ENCODE results near the gene TIAM1. TPM values are rescaled to one million over a fixed set of nuclear protein-coding genes. Genes with fewer than 3 reads are reported as not detected.

TIAM1 gene
- polyA plus RNA-seq, 5 donors: 45.8 to 54.2 (median 48.8) TPM

DNA sequence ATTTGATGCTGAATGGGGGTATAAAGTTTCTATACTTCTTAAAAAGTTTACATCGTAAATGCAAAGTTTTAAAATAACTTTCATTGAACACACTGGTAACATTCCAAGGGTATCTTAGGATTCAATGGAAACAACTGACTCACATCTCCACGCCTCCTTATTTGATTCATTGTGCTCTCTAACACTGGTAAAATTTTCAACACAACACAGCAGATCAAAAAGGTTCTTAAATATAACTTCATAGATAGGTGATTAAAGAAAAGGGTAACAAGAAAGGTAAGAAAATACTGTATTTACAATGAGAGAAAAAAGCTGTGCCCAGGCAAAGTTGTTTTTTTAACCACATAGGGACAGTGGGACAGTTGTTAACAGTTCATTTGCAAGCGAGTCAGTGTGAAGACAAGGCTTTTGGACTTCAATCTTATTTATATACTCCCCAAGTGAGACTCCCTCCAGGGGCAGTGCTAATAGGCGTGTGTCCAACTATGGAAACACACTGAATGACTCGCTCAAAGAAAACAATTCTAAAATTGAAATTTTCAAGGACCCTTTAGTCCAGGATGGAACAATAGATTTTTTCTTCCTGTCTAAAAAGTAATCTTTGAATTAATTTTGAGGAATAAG, 140.5 kb downstream of the TIAM1 start:
- DNase-seq: no peak

DNA sequence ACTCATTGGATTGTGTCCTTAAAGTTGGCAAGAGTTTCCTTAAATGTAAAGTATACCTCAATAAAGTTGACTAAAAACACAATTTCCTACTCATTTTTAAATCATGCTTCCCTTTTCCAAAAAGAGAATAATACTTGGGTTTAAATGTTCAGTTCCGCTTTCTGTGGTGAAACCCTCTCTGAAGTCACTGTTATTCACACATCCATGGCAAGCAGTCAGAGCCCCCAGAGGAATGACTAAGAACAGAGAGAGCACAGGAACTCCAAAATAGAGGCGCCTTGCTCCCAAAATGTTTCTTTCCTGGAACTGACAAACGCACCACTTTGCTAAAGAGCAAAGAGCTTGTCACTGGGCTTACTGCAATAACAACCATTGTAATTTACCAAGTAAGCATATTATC, 142.5 kb downstream of the TIAM1 start:
- DNase-seq: peak in 1 of 2 donors; percentile 16

DNA sequence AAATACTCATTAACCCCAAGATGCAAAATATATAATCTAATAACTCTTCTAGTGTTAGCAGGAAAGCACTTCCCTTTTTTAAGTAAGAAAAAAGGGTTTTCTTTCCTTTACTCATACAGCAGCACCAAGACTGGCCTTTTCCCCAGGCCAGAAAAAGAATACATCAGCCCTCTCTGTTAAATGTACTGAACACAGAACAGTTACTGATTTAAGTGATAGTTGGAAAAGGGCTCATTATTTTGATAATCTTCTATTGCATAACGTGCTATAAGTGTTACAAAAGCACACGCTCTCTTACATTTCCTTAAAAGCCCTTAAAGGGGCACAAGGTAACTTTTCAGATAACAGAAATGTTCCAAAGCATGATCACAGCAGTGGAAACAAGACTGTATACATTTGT, 142.9 kb downstream of the TIAM1 start:
- peak in 1 of 2 donors; percentile 38 for DNase-seq

DNA sequence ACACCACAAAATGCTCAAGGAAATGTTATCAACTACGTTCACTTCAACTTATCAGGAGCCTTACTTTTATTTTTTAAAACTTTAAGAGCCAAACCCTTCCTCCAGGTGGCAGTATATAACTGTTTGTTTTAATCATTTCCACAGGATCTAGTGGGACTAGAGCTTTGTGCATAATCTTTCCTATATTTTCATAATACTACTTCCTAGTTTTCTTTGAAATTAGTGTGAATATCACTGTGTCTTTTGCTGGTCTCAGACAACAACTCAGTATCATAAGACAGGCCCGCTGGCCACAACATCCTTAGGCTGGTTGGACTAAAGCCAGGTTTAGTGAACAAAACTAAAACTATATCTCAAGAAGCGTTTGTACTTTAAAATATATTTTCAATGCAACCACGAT, 145.5 kb downstream of the TIAM1 start:
- DNase-seq: peak in 1 of 2 donors; percentile 57

DNA sequence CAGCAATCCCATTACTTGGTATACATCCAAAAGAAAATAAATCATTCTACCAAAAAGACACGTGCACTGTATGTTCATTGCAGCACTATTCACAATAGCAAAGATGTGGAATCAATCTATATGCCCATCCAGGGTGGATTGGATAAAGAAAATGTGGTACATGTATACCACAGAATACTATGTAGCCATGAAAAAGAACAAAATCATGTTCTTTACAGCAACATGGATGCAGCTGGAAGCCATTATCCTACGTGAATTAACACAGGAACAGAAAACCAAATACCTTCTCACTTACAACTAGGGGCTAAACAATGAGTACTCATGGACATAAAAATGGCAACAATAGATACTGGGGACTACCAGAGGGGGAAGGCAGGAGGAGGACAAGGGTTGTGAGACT, 147.3 kb downstream of the TIAM1 start:
- DNase-seq: no peak

DNA sequence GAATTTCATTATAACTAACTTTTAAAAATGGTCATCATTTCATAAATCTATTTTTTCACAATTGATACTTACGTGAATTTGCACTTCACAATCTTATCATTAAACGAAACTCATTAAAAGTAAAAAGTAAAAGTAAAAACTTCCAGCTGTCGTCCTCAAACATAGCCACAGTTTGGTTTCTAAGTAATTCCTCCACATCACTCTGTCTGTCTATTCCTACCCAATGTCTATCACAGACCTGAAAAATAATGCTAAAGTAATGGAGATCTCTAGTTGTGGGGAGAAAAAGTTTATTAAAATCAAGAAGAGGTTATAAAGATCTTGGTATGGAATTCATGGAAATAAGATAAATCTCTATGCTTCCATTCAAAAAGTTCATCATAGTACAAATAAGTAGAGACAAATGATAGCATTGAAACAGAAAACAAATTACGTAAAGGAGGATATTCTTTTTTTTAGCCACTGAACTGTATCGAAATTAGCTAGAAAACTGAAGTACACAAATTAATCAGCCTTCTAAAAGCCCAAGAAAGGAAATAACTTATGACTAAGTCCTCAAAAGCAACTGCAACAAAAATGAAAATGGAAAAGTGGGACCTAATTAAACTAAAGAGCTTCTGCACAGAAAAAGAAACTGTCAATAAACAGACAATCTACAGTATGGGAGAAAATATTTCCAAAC, 148.6 kb downstream of the TIAM1 start:
- DNase-seq: no peak

DNA sequence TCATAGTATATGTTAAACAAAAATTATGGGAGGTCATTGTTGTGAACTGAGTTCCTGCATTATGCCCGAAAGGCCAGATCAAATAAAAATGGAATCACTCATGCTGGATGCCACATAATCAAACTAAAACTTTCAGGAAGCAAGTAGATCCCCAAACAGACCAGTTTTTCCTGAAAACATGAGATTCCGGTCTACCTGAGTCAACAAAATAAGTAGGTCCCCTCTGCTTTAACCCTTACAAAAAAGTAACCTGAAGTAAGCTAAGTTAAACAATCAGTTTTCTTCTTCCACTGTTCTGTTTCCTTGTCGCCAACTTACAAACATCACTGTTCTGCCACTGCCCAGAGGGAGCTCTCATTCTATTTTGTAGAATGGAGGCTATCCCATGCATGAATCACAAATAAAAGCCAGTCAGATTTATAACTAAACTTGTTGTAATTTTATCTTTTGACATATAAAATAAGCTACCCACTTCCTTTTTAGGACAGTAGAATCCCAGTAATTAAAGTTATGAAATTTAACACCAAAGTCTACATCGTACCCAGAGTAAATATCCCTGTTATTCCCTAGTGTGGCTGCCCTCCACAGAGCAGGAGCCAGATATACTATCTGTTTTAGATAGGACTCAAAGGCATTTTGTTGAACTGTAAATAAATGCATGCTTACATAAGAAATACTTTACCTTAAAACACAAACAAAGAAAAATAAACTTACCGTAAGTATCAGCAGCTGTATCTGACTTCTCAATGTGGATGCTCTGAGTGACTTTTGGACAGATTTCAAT, 149.4 kb downstream of the TIAM1 start:
- DNase-seq: no peak

DNA sequence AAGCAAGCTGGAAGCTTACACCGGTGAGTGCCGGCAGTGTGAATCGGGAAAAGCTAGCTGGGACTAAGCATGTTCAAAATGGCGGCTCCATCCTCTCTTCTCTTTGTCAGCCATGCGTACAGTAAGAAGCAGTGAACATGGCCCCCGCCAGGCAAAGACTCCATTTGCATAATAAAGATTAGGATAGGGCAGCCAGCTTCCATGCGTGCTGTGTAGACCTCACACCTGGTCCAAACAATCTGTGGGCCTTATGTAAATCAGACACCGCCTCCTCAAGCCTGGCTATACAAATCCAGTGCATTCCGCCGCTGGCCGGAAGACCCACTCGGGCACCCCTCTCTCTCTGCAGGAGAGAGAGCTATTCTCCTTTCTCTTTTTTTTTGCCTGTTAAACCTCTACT, 150.3 kb downstream of the TIAM1 start:
- no peak for DNase-seq

DNA sequence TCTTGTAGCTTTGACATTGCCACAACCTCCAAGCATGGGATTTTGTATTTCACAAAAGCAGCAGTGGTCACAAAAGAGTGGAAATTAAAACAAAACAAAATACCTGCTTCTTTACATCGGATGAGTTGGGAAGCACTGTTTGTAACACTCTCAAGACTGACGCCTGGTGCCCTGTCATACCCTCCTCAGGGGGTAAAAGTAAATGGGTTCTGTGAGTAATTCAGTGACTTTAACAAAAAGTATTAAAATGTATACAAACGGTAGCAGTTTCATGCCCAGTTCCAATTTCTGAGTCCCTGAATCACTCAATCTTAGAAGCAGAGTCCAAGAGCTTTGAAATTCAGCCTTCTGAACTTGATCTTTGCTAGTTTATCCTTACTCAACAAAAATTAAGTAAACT, 152.5 kb downstream of the TIAM1 start:
- DNase-seq: no peak

DNA sequence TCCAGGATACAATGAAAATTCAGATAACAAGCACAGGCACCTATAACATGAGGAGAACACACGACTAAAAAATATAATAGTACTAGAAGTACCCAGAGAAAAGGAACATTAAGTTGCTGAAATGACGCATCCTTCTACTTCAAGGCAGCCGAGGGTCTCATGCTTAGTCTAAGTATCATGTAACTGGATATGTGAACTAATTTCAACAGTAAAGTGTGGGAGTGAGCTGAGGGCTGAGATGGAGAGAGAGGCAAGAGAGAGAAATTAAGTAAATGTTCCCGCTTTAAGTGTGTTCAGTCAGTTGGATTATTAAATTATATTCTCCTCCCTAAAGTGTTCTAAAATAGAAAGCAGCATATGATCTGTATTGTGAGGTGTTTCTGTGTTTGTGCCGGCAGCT, 153.5 kb downstream of the TIAM1 start:
- DNase-seq: no peak

DNA sequence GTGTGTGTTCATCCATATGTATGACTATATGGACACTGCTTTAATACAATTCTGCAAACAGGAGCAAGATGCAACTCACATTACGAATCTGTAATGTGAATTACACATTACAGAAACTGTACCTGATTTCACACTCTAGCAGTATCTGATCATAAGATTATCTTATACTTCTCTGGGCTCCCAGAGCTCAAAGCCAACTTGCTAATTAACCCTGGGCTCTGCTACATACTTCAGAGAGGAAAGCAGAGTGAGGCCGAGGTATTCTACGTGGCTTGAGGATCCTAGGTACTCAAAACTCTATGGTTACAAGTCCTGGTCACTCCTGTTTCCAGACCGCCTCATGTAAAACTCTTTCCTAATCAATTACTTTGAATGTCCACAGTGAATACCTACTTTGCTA, 156.6 kb downstream of the TIAM1 start:
- DNase-seq: no peak

DNA sequence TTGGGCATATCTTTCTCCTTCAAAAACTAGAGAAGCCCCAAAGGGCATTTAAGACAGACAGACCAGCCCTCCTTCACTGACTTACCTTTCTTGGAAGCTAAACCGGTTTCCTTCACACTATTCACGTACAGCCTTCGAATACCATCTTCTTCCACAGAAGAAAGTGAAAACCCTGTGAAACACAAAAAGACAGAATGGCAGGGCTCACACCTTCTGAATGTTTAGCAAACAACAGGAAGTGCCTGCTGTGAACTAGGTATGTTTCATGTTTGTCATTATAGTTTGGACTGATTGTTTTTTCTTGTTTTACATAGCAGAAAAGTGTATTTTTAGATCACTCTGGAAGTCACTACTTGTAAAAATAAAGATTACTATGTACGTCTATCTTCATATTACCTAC, 157.1 kb downstream of the TIAM1 start:
- no peak for DNase-seq

DNA sequence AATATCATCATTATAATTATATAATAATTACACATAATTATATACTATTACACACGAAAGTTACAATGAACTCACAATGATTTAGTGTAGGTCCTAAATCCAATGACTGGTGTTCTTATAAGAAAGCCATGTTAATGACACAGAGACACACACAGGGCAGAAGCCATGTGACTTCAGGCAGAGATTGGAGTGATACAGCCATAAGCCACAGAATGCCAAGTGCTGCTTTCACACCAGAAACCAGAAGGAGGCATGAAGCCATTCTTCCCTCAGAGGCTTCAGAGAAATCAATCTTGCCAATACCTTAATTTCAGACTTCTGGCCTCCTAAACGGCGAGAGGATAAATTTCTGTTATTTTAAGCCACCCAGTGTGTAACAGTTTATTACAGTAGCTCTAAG, 158.4 kb downstream of the TIAM1 start:
- DNase-seq: no peak

DNA sequence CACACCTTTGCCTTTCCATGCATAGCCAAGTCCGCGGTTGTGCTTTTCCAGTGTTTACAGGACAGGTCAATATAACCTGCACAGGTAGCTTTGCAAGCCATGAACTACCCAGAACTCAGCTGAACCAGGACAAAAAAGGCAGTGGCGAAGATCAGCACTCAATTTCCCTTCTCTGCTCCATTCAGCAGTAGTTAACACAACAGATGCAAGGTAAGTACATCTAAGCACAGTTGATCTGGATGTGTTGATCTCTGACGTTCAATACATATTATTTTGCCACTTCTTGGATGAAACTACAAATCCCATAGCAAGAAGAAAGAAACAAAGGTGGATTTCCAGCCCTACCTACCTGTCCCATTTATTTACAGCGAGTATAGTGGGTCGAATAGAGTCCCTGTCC, 159.2 kb downstream of the TIAM1 start:
- no peak for DNase-seq

DNA sequence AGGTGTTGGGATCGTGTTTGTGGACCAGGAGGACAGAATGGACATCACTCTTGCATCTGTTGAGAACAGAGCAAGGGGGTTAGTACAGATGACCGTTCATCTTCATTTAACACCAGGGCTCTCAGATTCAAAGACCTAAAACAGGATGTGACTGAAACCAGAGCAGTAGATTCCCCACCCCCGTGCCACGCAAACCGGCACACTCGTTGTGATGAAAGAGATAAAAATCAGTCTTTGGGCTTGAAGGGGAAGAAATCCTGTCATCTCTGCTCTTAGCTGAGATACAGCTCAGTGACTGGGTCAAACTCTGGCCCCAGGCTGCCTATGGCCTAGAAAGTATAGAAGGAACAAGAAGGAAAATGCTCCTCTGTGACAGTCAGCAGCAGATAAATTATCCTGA, 159.6 kb downstream of the TIAM1 start:
- DNase-seq: no peak

DNA sequence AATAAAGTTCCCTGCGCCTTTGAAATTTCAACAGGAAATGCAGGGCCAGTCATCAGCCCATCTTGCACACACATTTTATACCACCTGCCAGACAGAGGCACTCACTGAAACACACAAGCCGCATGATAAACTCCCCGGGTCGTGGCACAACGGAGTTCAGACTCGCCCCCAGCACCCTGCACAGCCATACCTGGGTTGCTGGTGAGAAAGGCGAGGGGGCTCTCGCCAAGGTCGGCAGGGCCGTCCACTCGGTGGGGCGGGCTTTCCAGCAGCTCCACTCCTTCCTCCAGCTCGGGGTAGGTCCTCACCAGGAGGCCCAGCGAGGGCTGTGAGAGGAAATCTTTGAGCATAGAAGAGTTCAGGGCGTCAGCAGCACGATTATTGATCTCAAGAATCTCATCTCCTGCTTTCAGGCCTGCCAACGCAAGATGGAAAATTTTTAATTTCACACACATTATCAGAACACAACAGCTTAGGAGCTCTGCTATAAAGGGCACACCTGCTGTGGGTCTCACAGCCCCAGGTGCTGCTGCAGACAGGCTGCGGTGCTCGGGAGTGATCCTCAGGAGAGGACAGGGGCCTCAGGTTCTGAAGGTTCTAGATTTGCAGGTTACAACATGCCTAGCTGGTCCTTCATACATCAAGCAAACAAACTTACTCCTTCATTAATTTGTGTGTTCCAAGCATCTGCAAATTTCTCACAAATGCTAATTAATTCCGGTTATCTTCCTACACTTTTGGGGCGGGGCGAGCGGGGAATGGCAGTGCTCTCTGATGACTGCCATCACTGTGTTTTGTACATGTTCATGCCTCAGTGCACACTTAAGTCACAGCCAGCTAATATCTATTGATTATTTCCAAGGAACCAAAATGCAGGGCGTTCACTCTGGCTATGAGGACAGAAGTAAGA, 161.6 kb downstream of the TIAM1 start:
- no peak for DNase-seq

DNA sequence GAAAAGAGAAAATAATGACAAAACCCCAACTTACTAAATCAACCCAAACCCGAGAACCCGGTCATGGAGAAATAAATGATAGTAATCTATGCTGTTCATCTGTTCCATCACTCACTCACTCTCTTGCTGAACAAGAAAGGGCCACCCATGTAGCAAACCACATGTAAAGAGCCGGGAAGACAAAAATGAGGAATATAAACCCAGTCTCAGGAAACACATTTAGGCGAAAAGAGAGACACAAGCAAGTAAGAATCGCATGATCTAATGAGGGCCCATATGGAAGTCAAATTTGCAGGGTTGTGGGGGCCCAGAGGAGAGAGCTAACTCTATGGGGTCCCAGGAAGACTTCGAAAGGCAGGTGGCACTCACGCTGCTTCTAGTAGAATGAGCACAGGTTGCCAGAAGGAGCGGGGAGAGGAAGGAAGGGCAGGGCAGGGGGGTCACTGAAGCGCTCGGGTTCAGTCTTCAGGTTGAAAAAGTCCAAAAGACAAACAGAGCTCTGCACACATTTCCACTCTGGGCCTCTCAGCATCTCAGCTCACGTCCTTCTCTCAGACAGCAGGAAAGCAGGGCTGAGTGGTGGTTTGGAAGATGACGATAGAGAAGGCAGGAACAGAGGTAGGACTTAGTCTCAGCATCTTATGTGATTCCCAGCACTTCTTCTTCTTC, 162.8 kb downstream of the TIAM1 start:
- no peak for DNase-seq

DNA sequence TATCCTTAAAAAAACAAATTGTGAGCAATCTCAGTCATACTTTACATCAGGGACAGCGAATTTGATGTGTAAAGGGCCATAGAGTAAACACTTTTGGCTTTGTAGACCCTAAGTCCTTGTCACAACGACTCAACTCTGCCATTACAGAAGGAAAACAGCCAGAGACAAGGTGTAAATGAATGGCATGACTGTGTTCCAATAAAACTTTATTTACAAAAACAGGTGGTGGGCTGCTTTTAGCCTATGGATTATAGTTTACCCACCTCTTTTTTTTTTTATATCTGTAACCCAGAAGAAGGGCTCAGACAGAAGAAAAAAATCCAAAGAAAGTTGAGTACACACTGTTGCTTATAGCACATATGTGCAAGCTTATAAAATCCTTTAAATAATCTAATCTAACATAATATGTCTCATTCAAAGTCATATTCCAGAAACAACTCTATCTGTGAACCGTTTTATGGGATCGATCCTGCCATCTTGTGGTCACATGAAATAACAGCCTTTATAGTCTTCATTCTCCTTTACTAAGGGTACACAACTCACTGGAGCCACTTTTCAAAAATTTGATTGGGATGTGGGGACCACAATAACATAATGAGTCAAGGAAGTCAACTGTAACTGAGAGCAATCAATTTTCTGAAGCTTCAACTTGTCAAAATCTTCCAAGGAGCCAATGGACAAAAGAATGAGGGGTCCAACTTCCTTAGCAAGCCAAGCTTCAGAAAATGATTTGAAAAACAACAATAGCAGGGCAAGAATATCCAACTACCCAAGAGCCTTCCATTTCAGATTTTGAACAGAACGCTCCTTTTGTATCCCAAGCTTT, 163.6 kb downstream of the TIAM1 start:
- DNase-seq: peak in 1 of 2 donors; percentile 35

DNA sequence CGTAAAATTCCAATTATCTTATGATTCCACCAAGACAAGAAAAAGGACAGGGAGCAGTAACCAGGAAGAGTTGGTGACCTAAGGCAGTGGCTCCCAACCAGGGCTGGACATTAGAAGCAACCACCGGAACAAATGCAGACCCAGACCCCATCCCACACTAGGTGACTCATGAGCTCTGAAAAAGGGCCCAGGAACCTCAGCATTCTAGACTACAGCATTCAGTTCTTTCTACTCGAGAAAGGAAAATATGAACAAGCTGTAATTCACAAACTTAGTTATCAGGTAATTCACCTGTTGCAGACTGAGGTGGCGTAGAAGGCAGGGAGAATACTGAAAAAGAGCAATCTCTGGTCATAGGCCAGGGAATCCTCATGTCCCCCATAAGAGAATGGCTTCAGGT, 167.3 kb downstream of the TIAM1 start:
- DNase-seq: no peak

DNA sequence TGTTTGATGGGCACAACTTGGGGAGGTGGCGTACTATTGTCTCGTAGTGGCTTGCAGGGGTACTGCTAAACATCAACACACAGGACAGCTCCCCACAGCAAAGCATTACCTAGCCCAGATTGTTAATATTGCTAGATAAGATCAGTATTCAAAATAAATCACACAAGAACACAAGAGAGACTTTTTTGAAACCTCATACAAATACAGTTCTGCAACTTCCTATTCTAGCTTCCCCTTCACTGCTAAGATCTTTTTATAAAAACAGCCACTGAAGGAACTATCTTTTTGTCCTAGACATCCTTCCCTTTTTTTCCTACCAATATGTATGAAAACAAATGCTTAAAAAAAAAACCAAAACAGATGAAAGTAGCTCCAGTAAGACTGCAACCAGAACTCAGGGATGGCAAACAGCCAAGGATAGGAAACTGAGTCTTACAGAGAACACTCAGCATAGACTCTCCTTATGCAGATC, 167.9 kb downstream of the TIAM1 start:
- DNase-seq: no peak

Data from right lung (tissue), 5 donors.